Measurements from ENCODE around the gene CADPS2. TPM values are rescaled to one million over a fixed set of nuclear protein-coding genes. Genes with fewer than 3 reads are reported as not detected.

CADPS2 gene
- total and polyA plus RNA-seq, 8 donors: 7.7 to 27.3 (median 18.6) TPM

DNA sequence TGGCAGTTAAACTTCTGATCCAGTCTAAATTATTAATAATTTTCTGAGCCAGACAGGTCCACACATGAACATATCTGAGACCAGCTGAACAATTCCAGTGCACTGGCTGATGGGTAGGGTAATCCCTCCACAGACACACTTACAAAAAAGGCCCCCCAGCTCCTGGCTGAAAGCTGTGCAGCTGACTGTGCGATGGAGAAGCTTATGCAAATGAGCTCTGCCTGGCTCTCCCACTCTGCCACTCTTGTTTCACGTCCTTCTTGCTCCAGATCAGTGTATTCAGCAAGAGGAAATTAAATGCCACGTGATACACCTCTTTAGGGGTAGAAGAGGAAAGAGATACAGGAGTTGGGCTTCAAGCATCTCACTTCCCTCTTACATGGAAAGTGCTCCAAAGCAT is 505.3 kb downstream of the CADPS2 start:
- ATAC-seq (no peak), DNase-seq (no peak), FAIRE-seq (no peak)
- Histone ChIP-seq H3K4me3 (no peak overlapping the region), H3K27ac (no peak overlapping the region), H3K27me3 (no peaks in the 10 kb centered on the region), H3K36me3 (no peaks in the 10 kb centered on the region), H3K9me3 (no peaks in the 10 kb centered on the region), H3K4me1 (no peaks in the 10 kb centered on the region)
- intact Hi-C loops (cut with DNase I): no loop called here
- TF ChIP-seq, protein P1, sequence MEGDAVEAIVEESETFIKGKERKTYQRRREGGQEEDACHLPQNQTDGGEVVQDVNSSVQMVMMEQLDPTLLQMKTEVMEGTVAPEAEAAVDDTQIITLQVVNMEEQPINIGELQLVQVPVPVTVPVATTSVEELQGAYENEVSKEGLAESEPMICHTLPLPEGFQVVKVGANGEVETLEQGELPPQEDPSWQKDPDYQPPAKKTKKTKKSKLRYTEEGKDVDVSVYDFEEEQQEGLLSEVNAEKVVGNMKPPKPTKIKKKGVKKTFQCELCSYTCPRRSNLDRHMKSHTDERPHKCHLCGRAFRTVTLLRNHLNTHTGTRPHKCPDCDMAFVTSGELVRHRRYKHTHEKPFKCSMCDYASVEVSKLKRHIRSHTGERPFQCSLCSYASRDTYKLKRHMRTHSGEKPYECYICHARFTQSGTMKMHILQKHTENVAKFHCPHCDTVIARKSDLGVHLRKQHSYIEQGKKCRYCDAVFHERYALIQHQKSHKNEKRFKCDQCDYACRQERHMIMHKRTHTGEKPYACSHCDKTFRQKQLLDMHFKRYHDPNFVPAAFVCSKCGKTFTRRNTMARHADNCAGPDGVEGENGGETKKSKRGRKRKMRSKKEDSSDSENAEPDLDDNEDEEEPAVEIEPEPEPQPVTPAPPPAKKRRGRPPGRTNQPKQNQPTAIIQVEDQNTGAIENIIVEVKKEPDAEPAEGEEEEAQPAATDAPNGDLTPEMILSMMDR (IDR thresholded peaks at IDR 0.05): no peak
- WGBS, 2 donors: 72 to 73% methylated on average over 3 of the region's 3 CpGs

DNA sequence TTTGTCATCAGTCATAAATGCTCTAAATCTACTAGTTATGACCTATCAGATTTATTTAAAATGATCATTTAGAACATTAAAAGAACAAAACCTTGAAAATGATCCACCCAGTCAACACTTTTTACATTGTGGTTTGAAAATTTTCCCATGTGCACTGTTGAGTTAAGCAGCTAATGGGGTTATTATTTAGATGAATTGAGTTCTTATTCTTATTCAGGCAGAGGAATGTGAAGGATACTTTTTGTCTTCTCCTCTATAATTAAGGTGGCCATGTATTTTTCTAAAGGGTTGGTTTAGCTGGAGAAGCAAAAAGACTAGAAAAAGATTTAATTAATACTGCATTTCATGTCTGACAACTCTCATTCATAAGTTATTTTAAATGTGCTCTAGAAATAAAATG is 506.8 kb downstream of the CADPS2 start:
- H3K4me3 ChIP-seq: no peak overlapping the region
- FAIRE-seq (no peak), DNase-seq (no peak), ATAC-seq (no peak)
- intact Hi-C loops (cut with DNase I): no loop called here
- H3K27ac ChIP-seq: no peak overlapping the region
- H3K9me3 ChIP-seq: no peaks in the 10 kb centered on the region
- no peaks in the 10 kb centered on the region for H3K27me3 ChIP-seq
- no peaks in the 10 kb centered on the region for H3K4me1 ChIP-seq
- H3K36me3 ChIP-seq: no peaks in the 10 kb centered on the region
- TF ChIP-seq, protein P1 (IDR thresholded peaks at IDR 0.05): no peak

DNA sequence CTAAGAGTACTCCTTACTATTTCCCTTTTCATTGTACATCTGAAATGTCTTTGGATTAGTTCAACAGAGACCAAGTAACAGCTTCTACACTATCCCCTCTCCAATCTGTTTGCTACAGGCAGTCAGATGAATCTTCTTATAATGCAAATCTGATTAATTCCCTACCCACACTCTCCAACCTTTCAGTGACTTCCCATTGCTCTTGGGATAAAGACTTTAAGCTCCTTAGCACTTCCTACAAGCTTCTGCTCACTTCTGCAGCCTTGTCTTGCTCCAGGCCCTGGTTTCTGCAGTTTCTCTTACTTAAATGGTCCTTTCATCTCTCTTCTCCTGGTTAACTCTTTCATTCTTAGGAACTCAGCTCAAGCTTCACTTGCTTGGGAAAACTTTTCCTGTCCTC is 516.5 kb downstream of the CADPS2 start:
- TF ChIP-seq, protein P1 (IDR thresholded peaks at IDR 0.05): no peak
- intact Hi-C loops (cut with DNase I): no loop called here
- DNase-seq: no peak
- no peak for ATAC-seq
- FAIRE-seq: no peak
- Histone ChIP-seq H3K4me1 (no peaks in the 10 kb centered on the region), H3K27ac (no peak overlapping the region), H3K36me3 (no peaks in the 10 kb centered on the region), H3K9me3 (no peaks in the 10 kb centered on the region), H3K27me3 (no peaks in the 10 kb centered on the region), H3K4me3 (no peak overlapping the region)

DNA sequence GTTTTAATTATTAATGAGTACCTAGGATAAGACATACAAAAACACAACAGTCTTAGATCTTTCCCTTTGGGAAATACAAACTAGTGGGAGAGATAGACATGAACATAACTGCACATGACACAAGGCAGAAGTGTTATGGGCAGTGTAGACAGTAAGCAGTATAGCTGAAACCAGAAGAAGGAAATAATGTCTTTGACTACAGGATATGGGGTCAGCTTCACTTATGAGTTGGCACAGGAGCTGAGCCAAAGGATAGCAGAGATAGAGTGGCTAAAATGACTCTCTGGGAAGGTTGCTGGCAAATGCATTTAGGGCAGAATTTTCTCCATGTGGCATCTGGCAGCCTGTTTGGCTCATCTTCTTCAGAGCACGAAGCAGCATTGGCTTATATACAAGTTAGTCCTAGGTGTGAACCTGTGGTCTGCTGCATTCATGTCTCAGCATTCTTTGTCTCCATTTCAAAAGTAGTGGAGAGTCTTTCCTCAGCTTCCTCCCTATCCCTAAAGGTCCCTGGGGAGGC is 521.4 kb downstream of the CADPS2 start:
- Histone ChIP-seq H3K36me3 (no peaks in the 10 kb centered on the region), H3K4me1 (no peaks in the 10 kb centered on the region), H3K4me3 (no peak overlapping the region), H3K27me3 (no peaks in the 10 kb centered on the region), H3K27ac (no peak overlapping the region), H3K9me3 (no peaks in the 10 kb centered on the region)
- intact Hi-C loops (cut with DNase I): no loop called here
- 95 to 96% methylated on average over 1 of the region's 1 CpG for WGBS, 2 donors
- no peak for ATAC-seq
- no peak for FAIRE-seq
- DNase-seq: no peak
- TF ChIP-seq, protein P1 (IDR thresholded peaks at IDR 0.05): no peak

DNA sequence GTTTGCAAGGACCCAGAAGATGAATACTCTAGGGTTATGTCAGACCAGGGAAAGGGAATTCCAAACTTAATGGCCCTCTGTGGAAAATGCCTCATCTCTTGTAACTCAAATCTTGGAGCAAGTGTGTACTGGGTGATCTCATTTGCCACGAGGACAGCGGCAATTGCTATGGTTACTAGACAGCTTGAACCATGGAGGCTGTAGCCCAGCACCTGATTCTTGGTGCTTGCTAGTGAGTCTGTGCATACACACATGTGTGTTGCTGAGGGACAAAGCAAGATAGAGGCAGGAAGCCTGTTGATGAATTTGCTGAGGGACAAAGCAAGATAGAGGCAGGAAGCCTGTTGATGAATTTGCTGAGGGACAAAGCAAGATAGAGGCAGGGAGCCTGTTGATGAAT is 523.1 kb downstream of the CADPS2 start:
- DNase-seq (no peak), FAIRE-seq (no peak), ATAC-seq (no peak)
- Histone ChIP-seq H3K27me3 (no peaks in the 10 kb centered on the region), H3K4me3 (no peak overlapping the region), H3K27ac (no peak overlapping the region), H3K4me1 (no peaks in the 10 kb centered on the region), H3K9me3 (no peaks in the 10 kb centered on the region), H3K36me3 (peaks cover 0 to 5% (median 0%) of the 10 kb centered on the region in 3 donors)
- 90 to 92% methylated on average over 2 of the region's 2 CpGs for WGBS, 2 donors
- intact Hi-C loops (cut with DNase I): no loop called here
- TF ChIP-seq, protein P1 (IDR thresholded peaks at IDR 0.05): no peak

All from pancreas (tissue), 10 donors.